Measurements from ENCODE around the gene ZNF319. TPM values are rescaled to one million over a fixed set of nuclear protein-coding genes. Genes with fewer than 3 reads are reported as not detected.

Gene ZNF319
- polyA plus RNA-seq, 1 donor (not counting 4 experiments of a cell fraction or from before 2014, with no cell fraction given): 3.3 TPM

DNA sequence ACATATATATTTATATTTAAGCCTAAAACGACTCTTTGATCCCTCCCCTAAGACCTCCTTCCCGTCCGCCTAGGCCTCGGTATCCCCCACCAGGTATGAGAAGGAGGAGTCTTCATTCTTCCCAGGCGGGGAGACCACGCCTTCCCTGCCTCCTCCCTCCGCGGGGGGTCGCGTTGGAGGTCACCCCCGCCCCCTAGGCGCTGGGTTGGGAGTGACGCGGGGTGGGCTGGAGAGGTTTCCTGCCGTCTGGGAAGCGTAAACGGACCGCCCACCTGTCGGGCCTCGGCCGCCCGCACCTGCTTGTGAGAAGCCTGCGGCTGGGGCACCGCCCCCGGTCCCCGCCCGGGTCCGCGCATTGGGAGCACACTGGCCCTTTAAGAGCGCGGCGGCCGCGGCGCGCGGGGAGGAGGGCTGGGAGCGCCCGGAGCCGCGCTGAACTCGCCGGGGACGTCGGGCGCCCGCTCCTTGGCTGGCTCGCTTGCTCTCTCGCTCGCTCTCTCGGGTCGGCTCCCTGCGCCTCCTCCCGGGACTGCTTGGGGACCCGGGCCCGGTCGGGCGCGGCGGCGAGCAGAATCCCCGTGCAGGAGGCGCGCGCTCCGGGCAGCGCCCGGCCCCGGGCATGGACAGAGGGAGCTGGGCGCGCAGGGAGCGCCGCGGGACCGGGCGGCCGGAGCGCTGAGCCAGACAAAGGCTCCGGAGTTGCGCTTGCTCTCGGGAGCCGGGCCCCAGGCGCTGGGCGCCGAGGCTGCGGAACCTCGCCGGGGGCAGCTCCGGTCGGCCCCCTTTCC, 25.1 kb upstream of the ZNF319 start, which contains the start of gene MMP15:
Gene MMP15, plus strand, starts transcription at position 404 of the 788 bp plus-strand sequence. CDS start 597 bp downstream, outside the sequence.
- H4K20me1 ChIP-seq (ENCODE audit: control insufficient read depth, extremely low read depth, insufficient read depth, low read length): peaks cover 3% of the 10 kb centered on the region
- dilution Hi-C loops (cut with MboI; ENCODE audit: extremely low pct_ligation_motif_present, low sequenced_read_pairs): no loop called here
- H3K9me3 ChIP-seq (ENCODE audit: control insufficient read depth, low read depth, low read length): no peaks in the 10 kb centered on the region
- H3K36me3 ChIP-seq (ENCODE audit: control insufficient read depth in 2 of 2, extremely low read depth in 1 of 2, insufficient read depth in 2 of 2, low read length in 2 of 2): no peaks in the 10 kb centered on the region
- FAIRE-seq (no peak), DNase-seq (ENCODE audit: low read depth, low spot score) (peak; percentile 28)
- TF ChIP-seq, protein P1, sequence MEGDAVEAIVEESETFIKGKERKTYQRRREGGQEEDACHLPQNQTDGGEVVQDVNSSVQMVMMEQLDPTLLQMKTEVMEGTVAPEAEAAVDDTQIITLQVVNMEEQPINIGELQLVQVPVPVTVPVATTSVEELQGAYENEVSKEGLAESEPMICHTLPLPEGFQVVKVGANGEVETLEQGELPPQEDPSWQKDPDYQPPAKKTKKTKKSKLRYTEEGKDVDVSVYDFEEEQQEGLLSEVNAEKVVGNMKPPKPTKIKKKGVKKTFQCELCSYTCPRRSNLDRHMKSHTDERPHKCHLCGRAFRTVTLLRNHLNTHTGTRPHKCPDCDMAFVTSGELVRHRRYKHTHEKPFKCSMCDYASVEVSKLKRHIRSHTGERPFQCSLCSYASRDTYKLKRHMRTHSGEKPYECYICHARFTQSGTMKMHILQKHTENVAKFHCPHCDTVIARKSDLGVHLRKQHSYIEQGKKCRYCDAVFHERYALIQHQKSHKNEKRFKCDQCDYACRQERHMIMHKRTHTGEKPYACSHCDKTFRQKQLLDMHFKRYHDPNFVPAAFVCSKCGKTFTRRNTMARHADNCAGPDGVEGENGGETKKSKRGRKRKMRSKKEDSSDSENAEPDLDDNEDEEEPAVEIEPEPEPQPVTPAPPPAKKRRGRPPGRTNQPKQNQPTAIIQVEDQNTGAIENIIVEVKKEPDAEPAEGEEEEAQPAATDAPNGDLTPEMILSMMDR (optimal IDR thresholded peaks at IDR 0.05 in 1 of 3, IDR thresholded peaks at IDR 0.05 in 1 of 3, conservative IDR thresholded peaks at IDR 0.05 in 1 of 3; ENCODE audit: extremely low read depth in 1 of 3, insufficient read depth in 2 of 3, low read length in 3 of 3): no peak
- no peak for TF ChIP-seq EZH2 (IDR thresholded peaks at IDR 0.05; ENCODE audit: low read length)
- H3K4me3 ChIP-seq (ENCODE audit: control insufficient read depth in 2 of 3, extremely low read depth in 1 of 3, insufficient read depth in 2 of 3, low read depth in 1 of 3, low read length in 3 of 3): peak within 1 kb of the TSS; percentile 58 to 72 (median 69)
- peak within 1 kb of the TSS; percentile 84 for H2AFZ ChIP-seq (ENCODE audit: control insufficient read depth, low read length)
- peak within 1 kb of the TSS; percentile 69 for H3K9ac ChIP-seq (ENCODE audit: control insufficient read depth, extremely low read depth, insufficient read depth, low read length)
- H3K9me1 ChIP-seq (ENCODE audit: control insufficient read depth, extremely low read depth, insufficient read depth, low read length): no peaks in the 10 kb centered on the region
- H3K27me3 ChIP-seq (ENCODE audit: control insufficient read depth, extremely low read depth, insufficient read depth, low read length): no peaks in the 10 kb centered on the region
- peak within 1 kb of the TSS; percentile 91 for H3K4me2 ChIP-seq (ENCODE audit: control insufficient read depth, extremely low read depth, insufficient read depth, low read depth, low read length)
- H3K4me1 ChIP-seq (ENCODE audit: control insufficient read depth, extremely low read depth, insufficient read depth, low read length): peaks cover 33% of the 10 kb centered on the region
- H3K27ac ChIP-seq (ENCODE audit: control insufficient read depth, insufficient read depth, low read length): no peak within 1 kb of the TSS
- no peaks in the 10 kb centered on the region for H3K79me2 ChIP-seq (ENCODE audit: control insufficient read depth, insufficient read depth, low read length)

DNA sequence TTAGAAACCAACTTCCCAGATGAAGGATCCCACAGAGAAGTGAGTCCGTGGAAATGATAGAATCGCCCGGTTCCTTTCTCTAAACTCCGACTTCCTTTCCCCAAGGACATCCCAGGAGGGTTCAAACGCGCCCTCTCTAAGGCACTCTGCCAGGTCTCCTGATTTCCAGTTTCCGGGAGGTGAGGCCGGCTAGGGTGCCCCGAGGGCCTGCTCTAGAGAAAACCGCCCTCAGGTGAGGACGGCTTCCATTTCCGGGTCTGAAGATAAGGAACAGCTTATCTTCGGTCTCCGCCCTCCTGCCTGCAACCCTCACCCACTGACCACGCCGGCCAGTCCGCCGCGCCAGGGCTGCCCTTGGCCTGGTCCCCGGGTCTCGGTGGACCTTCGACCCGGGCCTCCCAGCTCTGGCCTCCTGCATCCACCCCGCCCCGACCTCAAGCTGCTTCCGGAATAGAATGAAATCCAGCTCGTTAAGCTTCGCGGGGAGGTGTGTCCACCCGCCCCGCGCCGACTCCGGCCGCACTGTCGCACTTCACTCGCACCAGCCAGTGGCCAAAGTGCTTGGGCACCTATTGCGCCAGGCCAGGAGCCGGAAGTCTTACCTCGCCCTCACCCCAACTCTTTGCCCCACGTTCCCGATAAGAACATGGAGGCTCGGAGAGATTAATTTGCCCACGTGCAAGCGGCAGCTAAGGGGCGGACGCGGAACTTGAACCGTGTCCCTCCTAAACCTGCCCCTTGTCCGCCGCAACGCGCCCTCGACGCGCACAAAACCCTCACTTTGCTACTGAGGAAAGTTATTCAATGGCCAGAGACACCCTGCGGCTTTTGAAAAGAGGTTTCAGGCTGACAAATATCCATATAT, 24.2 kb upstream of the ZNF319 start:
- Histone ChIP-seq H3K9me3 (ENCODE audit: control insufficient read depth, low read depth, low read length) (no peaks in the 10 kb centered on the region), H4K20me1 (ENCODE audit: control insufficient read depth, extremely low read depth, insufficient read depth, low read length) (peaks cover 3% of the 10 kb centered on the region), H3K4me3 (ENCODE audit: control insufficient read depth in 2 of 3, extremely low read depth in 1 of 3, insufficient read depth in 2 of 3, low read depth in 1 of 3, low read length in 3 of 3) (peak overlapping the region; percentile 58 to 72 (median 69)), H3K4me1 (ENCODE audit: control insufficient read depth, extremely low read depth, insufficient read depth, low read length) (peaks cover 33% of the 10 kb centered on the region), H2AFZ (ENCODE audit: control insufficient read depth, low read length) (peak overlapping the region; percentile 84), H3K27me3 (ENCODE audit: control insufficient read depth, extremely low read depth, insufficient read depth, low read length) (no peaks in the 10 kb centered on the region), H3K9me1 (ENCODE audit: control insufficient read depth, extremely low read depth, insufficient read depth, low read length) (no peaks in the 10 kb centered on the region), H3K79me2 (ENCODE audit: control insufficient read depth, insufficient read depth, low read length) (no peaks in the 10 kb centered on the region), H3K36me3 (ENCODE audit: control insufficient read depth in 2 of 2, extremely low read depth in 1 of 2, insufficient read depth in 2 of 2, low read length in 2 of 2) (peaks cover 5 to 7% of the 10 kb centered on the region in 2 experiments), H3K4me2 (ENCODE audit: control insufficient read depth, extremely low read depth, insufficient read depth, low read depth, low read length) (peak overlapping the region; percentile 91), H3K9ac (ENCODE audit: control insufficient read depth, extremely low read depth, insufficient read depth, low read length) (peak overlapping the region; percentile 69), H3K27ac (ENCODE audit: control insufficient read depth, insufficient read depth, low read length) (no peak overlapping the region)
- dilution Hi-C loops (cut with MboI; ENCODE audit: extremely low pct_ligation_motif_present, low sequenced_read_pairs): no loop called here
- FAIRE-seq (no peak), DNase-seq (ENCODE audit: low read depth, low spot score) (no peak)
- TF ChIP-seq, protein P1 (optimal IDR thresholded peaks at IDR 0.05 in 1 of 3, IDR thresholded peaks at IDR 0.05 in 1 of 3, conservative IDR thresholded peaks at IDR 0.05 in 1 of 3; ENCODE audit: extremely low read depth in 1 of 3, insufficient read depth in 2 of 3, low read length in 3 of 3): no peak
- no peak for TF ChIP-seq EZH2 (IDR thresholded peaks at IDR 0.05; ENCODE audit: low read length)

Measured in keratinocyte (primary cell).